ENCODE results near the gene CAMTA1. TPM values are rescaled to one million over a fixed set of nuclear protein-coding genes. Genes with fewer than 3 reads are reported as not detected.

CAMTA1 gene
- total and polyA plus RNA-seq, 9 of the 15 experiments (the other 6 are each of a cell fraction or from before 2014, with no cell fraction given): 43.9 to 161 (median 65.9) TPM

DNA sequence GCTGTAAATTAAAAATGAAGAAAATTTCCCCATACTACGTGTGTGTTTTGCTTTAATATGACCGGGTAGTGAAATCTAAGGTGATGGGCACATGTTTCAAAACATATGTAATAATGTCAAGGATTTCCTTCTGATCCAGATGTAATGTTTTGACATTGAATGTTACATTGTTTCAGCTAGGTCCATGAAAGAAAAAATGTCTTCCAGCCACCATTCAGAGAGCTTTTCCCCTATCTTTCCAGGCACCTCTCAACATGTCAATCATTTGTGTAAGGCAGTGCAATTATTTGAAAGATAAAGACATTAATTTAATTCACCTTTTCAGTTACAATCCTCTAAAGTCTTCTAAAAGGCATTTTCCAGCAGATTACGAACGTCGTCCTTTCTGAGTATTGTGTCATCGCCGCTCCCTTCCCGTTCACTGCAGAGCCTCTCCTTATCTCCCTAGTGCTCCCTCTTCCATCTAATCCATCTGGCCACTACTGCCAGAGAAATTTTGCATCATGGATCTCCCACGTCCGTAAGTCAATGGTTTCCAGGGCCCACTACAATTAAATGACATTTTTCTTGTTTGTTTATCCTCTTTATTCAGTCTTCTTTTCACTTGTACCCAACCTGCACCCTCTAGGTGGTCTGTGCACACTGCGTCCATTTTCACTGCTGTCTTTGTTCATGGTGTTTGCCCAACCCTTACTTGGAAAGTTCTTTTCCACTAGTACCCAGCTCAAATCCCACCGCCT lies 984.6 kb downstream of the CAMTA1 start (continued):
- TF ChIP-seq ZNF592 (IDR thresholded peaks at IDR 0.05): no peak
- TF ChIP-seq CHD4 (IDR thresholded peaks at IDR 0.05; ENCODE audit: insufficient read depth, insufficient replicate concordance, low read depth, low read length, poor library complexity, severe bottlenecking): no peak
- TF ChIP-seq, protein P1, sequence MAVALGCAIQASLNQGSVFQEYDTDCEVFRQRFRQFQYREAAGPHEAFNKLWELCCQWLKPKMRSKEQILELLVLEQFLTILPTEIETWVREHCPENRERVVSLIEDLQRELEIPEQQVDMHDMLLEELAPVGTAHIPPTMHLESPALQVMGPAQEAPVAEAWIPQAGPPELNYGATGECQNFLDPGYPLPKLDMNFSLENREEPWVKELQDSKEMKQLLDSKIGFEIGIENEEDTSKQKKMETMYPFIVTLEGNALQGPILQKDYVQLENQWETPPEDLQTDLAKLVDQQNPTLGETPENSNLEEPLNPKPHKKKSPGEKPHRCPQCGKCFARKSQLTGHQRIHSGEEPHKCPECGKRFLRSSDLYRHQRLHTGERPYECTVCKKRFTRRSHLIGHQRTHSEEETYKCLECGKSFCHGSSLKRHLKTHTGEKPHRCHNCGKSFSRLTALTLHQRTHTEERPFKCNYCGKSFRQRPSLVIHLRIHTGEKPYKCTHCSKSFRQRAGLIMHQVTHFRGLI (CRISPR knock-in tag; IDR thresholded peaks at IDR 0.05): no peak
- no peak for TF ChIP-seq KAT7 (CRISPR knock-in tag; IDR thresholded peaks at IDR 0.05; ENCODE audit: borderline replicate concordance)
- TF ChIP-seq E4F1 (CRISPR knock-in tag; IDR thresholded peaks at IDR 0.05; ENCODE audit: borderline replicate concordance): no peak
- TF ChIP-seq, protein P2, sequence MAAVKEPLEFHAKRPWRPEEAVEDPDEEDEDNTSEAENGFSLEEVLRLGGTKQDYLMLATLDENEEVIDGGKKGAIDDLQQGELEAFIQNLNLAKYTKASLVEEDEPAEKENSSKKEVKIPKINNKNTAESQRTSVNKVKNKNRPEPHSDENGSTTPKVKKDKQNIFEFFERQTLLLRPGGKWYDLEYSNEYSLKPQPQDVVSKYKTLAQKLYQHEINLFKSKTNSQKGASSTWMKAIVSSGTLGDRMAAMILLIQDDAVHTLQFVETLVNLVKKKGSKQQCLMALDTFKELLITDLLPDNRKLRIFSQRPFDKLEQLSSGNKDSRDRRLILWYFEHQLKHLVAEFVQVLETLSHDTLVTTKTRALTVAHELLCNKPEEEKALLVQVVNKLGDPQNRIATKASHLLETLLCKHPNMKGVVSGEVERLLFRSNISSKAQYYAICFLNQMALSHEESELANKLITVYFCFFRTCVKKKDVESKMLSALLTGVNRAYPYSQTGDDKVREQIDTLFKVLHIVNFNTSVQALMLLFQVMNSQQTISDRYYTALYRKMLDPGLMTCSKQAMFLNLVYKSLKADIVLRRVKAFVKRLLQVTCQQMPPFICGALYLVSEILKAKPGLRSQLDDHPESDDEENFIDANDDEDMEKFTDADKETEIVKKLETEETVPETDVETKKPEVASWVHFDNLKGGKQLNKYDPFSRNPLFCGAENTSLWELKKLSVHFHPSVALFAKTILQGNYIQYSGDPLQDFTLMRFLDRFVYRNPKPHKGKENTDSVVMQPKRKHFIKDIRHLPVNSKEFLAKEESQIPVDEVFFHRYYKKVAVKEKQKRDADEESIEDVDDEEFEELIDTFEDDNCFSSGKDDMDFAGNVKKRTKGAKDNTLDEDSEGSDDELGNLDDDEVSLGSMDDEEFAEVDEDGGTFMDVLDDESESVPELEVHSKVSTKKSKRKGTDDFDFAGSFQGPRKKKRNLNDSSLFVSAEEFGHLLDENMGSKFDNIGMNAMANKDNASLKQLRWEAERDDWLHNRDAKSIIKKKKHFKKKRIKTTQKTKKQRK (IDR thresholded peaks at IDR 0.05; ENCODE audit: borderline replicate concordance, low read depth, low read length): no peak
- TF ChIP-seq, protein P3, sequence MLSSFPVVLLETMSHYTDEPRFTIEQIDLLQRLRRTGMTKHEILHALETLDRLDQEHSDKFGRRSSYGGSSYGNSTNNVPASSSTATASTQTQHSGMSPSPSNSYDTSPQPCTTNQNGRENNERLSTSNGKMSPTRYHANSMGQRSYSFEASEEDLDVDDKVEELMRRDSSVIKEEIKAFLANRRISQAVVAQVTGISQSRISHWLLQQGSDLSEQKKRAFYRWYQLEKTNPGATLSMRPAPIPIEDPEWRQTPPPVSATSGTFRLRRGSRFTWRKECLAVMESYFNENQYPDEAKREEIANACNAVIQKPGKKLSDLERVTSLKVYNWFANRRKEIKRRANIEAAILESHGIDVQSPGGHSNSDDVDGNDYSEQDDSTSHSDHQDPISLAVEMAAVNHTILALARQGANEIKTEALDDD (IDR thresholded peaks at IDR 0.05): no peak
- no peak for TF ChIP-seq POU5F1 (IDR thresholded peaks at IDR 0.05; ENCODE audit: borderline replicate concordance, low read depth, low read length, partially characterized antibody)
- no peak for TF ChIP-seq ZBTB26 (CRISPR knock-in tag; IDR thresholded peaks at IDR 0.05)
